ENCODE measurements around the gene CTSD. TPM values are rescaled to one million over a fixed set of nuclear protein-coding genes. Genes with fewer than 3 reads are reported as not detected.

The CTSD gene
- polyA plus RNA-seq, 1 donor from 2014 or later: 30.5 TPM

GRCh38 chr11:1734641-1735081, 29.1 kb downstream of the CTSD start:
- no peak overlapping the region for H3K4me2 ChIP-seq (ENCODE audit: low read length)
- no peaks in the 10 kb centered on the region for H3K79me2 ChIP-seq (replicated peaks; ENCODE audit: insufficient read depth, low read length)
- no peaks in the 10 kb centered on the region for H3K27me3 ChIP-seq (ENCODE audit: insufficient read depth, low read depth, low read length)
- H3K27ac ChIP-seq (ENCODE audit: low read length): no peak overlapping the region
- H3K9me2 ChIP-seq (ENCODE audit: insufficient read depth, low read length): no peaks in the 10 kb centered on the region
- H3K4me3 ChIP-seq (ENCODE audit: low read length): no peak overlapping the region
- TF ChIP-seq MXI1 (conservative IDR thresholded peaks at IDR 0.05; ENCODE audit: poor library complexity, severe bottlenecking) (no peak), POLR2AphosphoS5 (IDR thresholded peaks at IDR 0.05) (no peak), EZH2 (IDR thresholded peaks at IDR 0.05; ENCODE audit: borderline replicate concordance, insufficient read depth, low read length, poor library complexity, severe bottlenecking) (no peak), TAF1 (IDR thresholded peaks at IDR 0.05; ENCODE audit: low read depth) (no peak), EP300 (conservative IDR thresholded peaks at IDR 0.05; ENCODE audit: poor library complexity, severe bottlenecking) (no peak), SMC3 (conservative IDR thresholded peaks at IDR 0.05; ENCODE audit: poor library complexity) (no peak), RAD21 (conservative IDR thresholded peaks at IDR 0.05) (no peak), CTCF (IDR thresholded peaks at IDR 0.05; ENCODE audit: poor library complexity, severe bottlenecking) (no peak)
- TF ChIP-seq, protein P1, sequence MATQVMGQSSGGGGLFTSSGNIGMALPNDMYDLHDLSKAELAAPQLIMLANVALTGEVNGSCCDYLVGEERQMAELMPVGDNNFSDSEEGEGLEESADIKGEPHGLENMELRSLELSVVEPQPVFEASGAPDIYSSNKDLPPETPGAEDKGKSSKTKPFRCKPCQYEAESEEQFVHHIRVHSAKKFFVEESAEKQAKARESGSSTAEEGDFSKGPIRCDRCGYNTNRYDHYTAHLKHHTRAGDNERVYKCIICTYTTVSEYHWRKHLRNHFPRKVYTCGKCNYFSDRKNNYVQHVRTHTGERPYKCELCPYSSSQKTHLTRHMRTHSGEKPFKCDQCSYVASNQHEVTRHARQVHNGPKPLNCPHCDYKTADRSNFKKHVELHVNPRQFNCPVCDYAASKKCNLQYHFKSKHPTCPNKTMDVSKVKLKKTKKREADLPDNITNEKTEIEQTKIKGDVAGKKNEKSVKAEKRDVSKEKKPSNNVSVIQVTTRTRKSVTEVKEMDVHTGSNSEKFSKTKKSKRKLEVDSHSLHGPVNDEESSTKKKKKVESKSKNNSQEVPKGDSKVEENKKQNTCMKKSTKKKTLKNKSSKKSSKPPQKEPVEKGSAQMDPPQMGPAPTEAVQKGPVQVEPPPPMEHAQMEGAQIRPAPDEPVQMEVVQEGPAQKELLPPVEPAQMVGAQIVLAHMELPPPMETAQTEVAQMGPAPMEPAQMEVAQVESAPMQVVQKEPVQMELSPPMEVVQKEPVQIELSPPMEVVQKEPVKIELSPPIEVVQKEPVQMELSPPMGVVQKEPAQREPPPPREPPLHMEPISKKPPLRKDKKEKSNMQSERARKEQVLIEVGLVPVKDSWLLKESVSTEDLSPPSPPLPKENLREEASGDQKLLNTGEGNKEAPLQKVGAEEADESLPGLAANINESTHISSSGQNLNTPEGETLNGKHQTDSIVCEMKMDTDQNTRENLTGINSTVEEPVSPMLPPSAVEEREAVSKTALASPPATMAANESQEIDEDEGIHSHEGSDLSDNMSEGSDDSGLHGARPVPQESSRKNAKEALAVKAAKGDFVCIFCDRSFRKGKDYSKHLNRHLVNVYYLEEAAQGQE (IDR thresholded peaks at IDR 0.05; ENCODE audit: borderline replicate concordance): no peak
- H2AFZ ChIP-seq (ENCODE audit: low read depth, low read length): no peak overlapping the region
- H3F3A ChIP-seq (ENCODE audit: insufficient read depth, low read length, poor library complexity, severe bottlenecking): no peaks in the 10 kb centered on the region
- H3K9me3 ChIP-seq (ENCODE audit: low read length): no peaks in the 10 kb centered on the region
- no peak overlapping the region for H3K9ac ChIP-seq (ENCODE audit: low read length)
- H3K36me3 ChIP-seq (ENCODE audit: insufficient read depth, low read length): no peaks in the 10 kb centered on the region
- H4K20me1 ChIP-seq (ENCODE audit: insufficient read depth): no peaks in the 10 kb centered on the region

GRCh38 chr11:1733716-1734640, 29.7 kb downstream of the CTSD start:
- no peaks in the 10 kb centered on the region for H3K9me3 ChIP-seq (ENCODE audit: low read length)
- no peak overlapping the region for H2AFZ ChIP-seq (ENCODE audit: low read depth, low read length)
- no peaks in the 10 kb centered on the region for H3K79me2 ChIP-seq (replicated peaks; ENCODE audit: insufficient read depth, low read length)
- H3K4me3 ChIP-seq (ENCODE audit: low read length): no peak overlapping the region
- no peaks in the 10 kb centered on the region for H4K20me1 ChIP-seq (ENCODE audit: insufficient read depth)
- no peaks in the 10 kb centered on the region for H3K36me3 ChIP-seq (ENCODE audit: insufficient read depth, low read length)
- no peak overlapping the region for H3K9ac ChIP-seq (ENCODE audit: low read length)
- no peaks in the 10 kb centered on the region for H3K27me3 ChIP-seq (ENCODE audit: insufficient read depth, low read depth, low read length)
- H3K9me2 ChIP-seq (ENCODE audit: insufficient read depth, low read length): no peaks in the 10 kb centered on the region
- TF ChIP-seq MXI1 (conservative IDR thresholded peaks at IDR 0.05; ENCODE audit: poor library complexity, severe bottlenecking): no peak
- no peak for TF ChIP-seq SMC3 (conservative IDR thresholded peaks at IDR 0.05; ENCODE audit: poor library complexity)
- TF ChIP-seq TAF1 (IDR thresholded peaks at IDR 0.05; ENCODE audit: low read depth): no peak
- TF ChIP-seq EZH2 (IDR thresholded peaks at IDR 0.05; ENCODE audit: borderline replicate concordance, insufficient read depth, low read length, poor library complexity, severe bottlenecking): no peak
- TF ChIP-seq POLR2AphosphoS5 (IDR thresholded peaks at IDR 0.05): no peak
- TF ChIP-seq CTCF (IDR thresholded peaks at IDR 0.05; ENCODE audit: poor library complexity, severe bottlenecking): no peak
- no peak for TF ChIP-seq RAD21 (conservative IDR thresholded peaks at IDR 0.05)
- TF ChIP-seq, protein P1 (IDR thresholded peaks at IDR 0.05; ENCODE audit: borderline replicate concordance): no peak
- no peak for TF ChIP-seq EP300 (conservative IDR thresholded peaks at IDR 0.05; ENCODE audit: poor library complexity, severe bottlenecking)
- no peaks in the 10 kb centered on the region for H3F3A ChIP-seq (ENCODE audit: insufficient read depth, low read length, poor library complexity, severe bottlenecking)
- H3K27ac ChIP-seq (ENCODE audit: low read length): no peak overlapping the region
- H3K4me2 ChIP-seq (ENCODE audit: low read length): no peak overlapping the region

Measured in neural cell (in vitro differentiated cells).